ENCODE results near the gene PTCD1. TPM values are rescaled to one million over a fixed set of nuclear protein-coding genes. Genes with fewer than 3 reads are reported as not detected.
A peak's percentile ranks its signal among the peaks of the same experiment; 100 is the strongest.

Gene PTCD1
- total RNA-seq: 5.7 TPM

- Histone ChIP-seq H3K36me3 (ENCODE audit: control insufficient read depth in 3 of 3, insufficient read depth in 3 of 3, low read length in 3 of 3) (peaks cover 10 to 19% (median 15%) of the 10 kb centered on the region in 3 donors), H3K27ac (ENCODE audit: low read depth, low read length) (peak within 1 kb of the TSS; percentile 91), H3K4me3 (ENCODE audit: low read length in 3 of 3) (peak within 1 kb of the TSS; percentile 91 to 96 (median 95)), H3K27me3 (ENCODE audit: control insufficient read depth in 3 of 3, insufficient read depth in 3 of 3, low read length in 3 of 3) (no peaks in the 10 kb centered on the region), H3K4me1 (ENCODE audit: control insufficient read depth in 3 of 3, insufficient read depth in 3 of 3, low read length in 3 of 3) (peaks cover 24 to 33% (median 27%) of the 10 kb centered on the region in 3 donors), H3K9ac (ENCODE audit: low read depth in 1 of 3, low read length in 3 of 3) (peak within 1 kb of the TSS; percentile 95 to 98 (median 97)), H3K9me3 (ENCODE audit: control insufficient read depth in 3 of 3, low read length in 3 of 3) (no peaks in the 10 kb centered on the region)
These were observed at the start of gene PTCD1, which contains the start of gene CPSF4 for GRCh38 chr7:99438573-99439480. Gene PTCD1, minus strand, starts transcription at chr7:99438798. Its CDS starts 3,556 bp downstream, at chr7:99435242. Gene CPSF4, plus strand, starts transcription at chr7:99438943. Its CDS starts 140 bp downstream, at chr7:99439083.

GRCh38 chr7:99485094-99485493 is 46.5 kb upstream of the PTCD1 start:
- peaks cover 8 to 23% (median 10%) of the 10 kb centered on the region in 3 donors for H3K36me3 ChIP-seq (ENCODE audit: control insufficient read depth in 3 of 3, insufficient read depth in 3 of 3, low read length in 3 of 3)

GRCh38 chr7:99478464-99479440 is 40.2 kb upstream of the PTCD1 start:
- Histone ChIP-seq H3K36me3 (ENCODE audit: control insufficient read depth in 3 of 3, insufficient read depth in 3 of 3, low read length in 3 of 3) (peaks cover 0 to 16% (median 13%) of the 10 kb centered on the region in 3 donors), H3K4me1 (ENCODE audit: control insufficient read depth in 3 of 3, insufficient read depth in 3 of 3, low read length in 3 of 3) (peaks cover 3 to 8% (median 5%) of the 10 kb centered on the region in 3 donors), H3K4me3 (ENCODE audit: low read length in 3 of 3) (peak overlapping the region in 1 of 3 donors; percentile 22), H3K27me3 (ENCODE audit: control insufficient read depth in 3 of 3, insufficient read depth in 3 of 3, low read length in 3 of 3) (no peaks in the 10 kb centered on the region), H3K9ac (ENCODE audit: low read depth in 1 of 3, low read length in 3 of 3) (peak overlapping the region in 2 of 3 donors; percentile 10 to 25), H3K9me3 (ENCODE audit: control insufficient read depth in 3 of 3, low read length in 3 of 3) (no peaks in the 10 kb centered on the region), H3K27ac (ENCODE audit: low read depth, low read length) (peak overlapping the region; percentile 40)

More at GRCh38 chr7:99485094-99485493, 46.5 kb upstream of the PTCD1 start:
- Histone ChIP-seq H3K27ac (ENCODE audit: low read depth, low read length) (no peak overlapping the region), H3K4me1 (ENCODE audit: control insufficient read depth in 3 of 3, insufficient read depth in 3 of 3, low read length in 3 of 3) (no peaks in the 10 kb centered on the region), H3K4me3 (ENCODE audit: low read length in 3 of 3) (no peak overlapping the region), H3K27me3 (ENCODE audit: control insufficient read depth in 3 of 3, insufficient read depth in 3 of 3, low read length in 3 of 3) (no peaks in the 10 kb centered on the region), H3K9ac (ENCODE audit: low read depth in 1 of 3, low read length in 3 of 3) (no peak overlapping the region), H3K9me3 (ENCODE audit: control insufficient read depth in 3 of 3, low read length in 3 of 3) (no peaks in the 10 kb centered on the region)

GRCh38 chr7:99476107-99476506 is 37.5 kb upstream of the PTCD1 start:
- no peaks in the 10 kb centered on the region for H3K27me3 ChIP-seq (ENCODE audit: control insufficient read depth in 3 of 3, insufficient read depth in 3 of 3, low read length in 3 of 3)
- no peak overlapping the region for H3K9ac ChIP-seq (ENCODE audit: low read depth in 1 of 3, low read length in 3 of 3)
- peaks cover 10 to 12% (median 12%) of the 10 kb centered on the region in 3 donors for H3K4me1 ChIP-seq (ENCODE audit: control insufficient read depth in 3 of 3, insufficient read depth in 3 of 3, low read length in 3 of 3)
- H3K36me3 ChIP-seq (ENCODE audit: control insufficient read depth in 3 of 3, insufficient read depth in 3 of 3, low read length in 3 of 3): peaks cover 0 to 13% (median 11%) of the 10 kb centered on the region in 3 donors
- no peak overlapping the region for H3K4me3 ChIP-seq (ENCODE audit: low read length in 3 of 3)
- H3K9me3 ChIP-seq (ENCODE audit: control insufficient read depth in 3 of 3, low read length in 3 of 3): no peaks in the 10 kb centered on the region
- no peak overlapping the region for H3K27ac ChIP-seq (ENCODE audit: low read depth, low read length)

- peaks cover 4 to 12% (median 7%) of the 10 kb centered on the region in 3 donors for H3K4me1 ChIP-seq (ENCODE audit: control insufficient read depth in 3 of 3, insufficient read depth in 3 of 3, low read length in 3 of 3)
These were observed 34.7 kb upstream of the PTCD1 start for GRCh38 chr7:99473315-99473596.

GRCh38 chr7:99472561-99473314 is 34.1 kb upstream of the PTCD1 start, which contains the start of gene ZNF789:
Gene ZNF789, plus strand, starts transcription at chr7:99472890. Its CDS starts 3,567 bp downstream, at chr7:99476457.
- H3K36me3 ChIP-seq (ENCODE audit: control insufficient read depth in 3 of 3, insufficient read depth in 3 of 3, low read length in 3 of 3): peaks cover 0 to 6% (median 0%) of the 10 kb centered on the region in 3 donors
- peak within 1 kb of the TSS; percentile 85 to 90 (median 87) for H3K4me3 ChIP-seq (ENCODE audit: low read length in 3 of 3)

More at GRCh38 chr7:99473315-99473596, 34.7 kb upstream of the PTCD1 start:
- H3K27ac ChIP-seq (ENCODE audit: low read depth, low read length): peak overlapping the region; percentile 87
- no peaks in the 10 kb centered on the region for H3K9me3 ChIP-seq (ENCODE audit: control insufficient read depth in 3 of 3, low read length in 3 of 3)
- no peaks in the 10 kb centered on the region for H3K27me3 ChIP-seq (ENCODE audit: control insufficient read depth in 3 of 3, insufficient read depth in 3 of 3, low read length in 3 of 3)
- H3K9ac ChIP-seq (ENCODE audit: low read depth in 1 of 3, low read length in 3 of 3): peak overlapping the region; percentile 87 to 89 (median 88)
- H3K36me3 ChIP-seq (ENCODE audit: control insufficient read depth in 3 of 3, insufficient read depth in 3 of 3, low read length in 3 of 3): peaks cover 0 to 6% (median under 1%) of the 10 kb centered on the region in 3 donors
- H3K4me3 ChIP-seq (ENCODE audit: low read length in 3 of 3): peak overlapping the region; percentile 82 to 90 (median 87)

GRCh38 chr7:99469381-99470065 is 30.9 kb upstream of the PTCD1 start:
- Histone ChIP-seq H3K4me3 (ENCODE audit: low read length in 3 of 3) (no peak overlapping the region), H3K27me3 (ENCODE audit: control insufficient read depth in 3 of 3, insufficient read depth in 3 of 3, low read length in 3 of 3) (no peaks in the 10 kb centered on the region), H3K27ac (ENCODE audit: low read depth, low read length) (peak overlapping the region; percentile 40), H3K36me3 (ENCODE audit: control insufficient read depth in 3 of 3, insufficient read depth in 3 of 3, low read length in 3 of 3) (no peaks in the 10 kb centered on the region), H3K9me3 (ENCODE audit: control insufficient read depth in 3 of 3, low read length in 3 of 3) (no peaks in the 10 kb centered on the region), H3K4me1 (ENCODE audit: control insufficient read depth in 3 of 3, insufficient read depth in 3 of 3, low read length in 3 of 3) (peaks cover 14 to 26% (median 17%) of the 10 kb centered on the region in 3 donors), H3K9ac (ENCODE audit: low read depth in 1 of 3, low read length in 3 of 3) (no peak overlapping the region)

More at GRCh38 chr7:99472561-99473314, 34.1 kb upstream of the PTCD1 start, which contains the start of gene ZNF789:
- Histone ChIP-seq H3K4me1 (ENCODE audit: control insufficient read depth in 3 of 3, insufficient read depth in 3 of 3, low read length in 3 of 3) (peaks cover 4 to 9% (median 7%) of the 10 kb centered on the region in 3 donors), H3K27ac (ENCODE audit: low read depth, low read length) (peak within 1 kb of the TSS; percentile 87), H3K27me3 (ENCODE audit: control insufficient read depth in 3 of 3, insufficient read depth in 3 of 3, low read length in 3 of 3) (no peaks in the 10 kb centered on the region), H3K9me3 (ENCODE audit: control insufficient read depth in 3 of 3, low read length in 3 of 3) (no peaks in the 10 kb centered on the region), H3K9ac (ENCODE audit: low read depth in 1 of 3, low read length in 3 of 3) (peak within 1 kb of the TSS; percentile 87 to 89 (median 88))

- no peaks in the 10 kb centered on the region for H3K27me3 ChIP-seq (ENCODE audit: control insufficient read depth in 3 of 3, insufficient read depth in 3 of 3, low read length in 3 of 3)
- H3K27ac ChIP-seq (ENCODE audit: low read depth, low read length): no peak overlapping the region
- H3K36me3 ChIP-seq (ENCODE audit: control insufficient read depth in 3 of 3, insufficient read depth in 3 of 3, low read length in 3 of 3): peaks cover 4 to 5% (median 4%) of the 10 kb centered on the region in 3 donors
- H3K4me1 ChIP-seq (ENCODE audit: control insufficient read depth in 3 of 3, insufficient read depth in 3 of 3, low read length in 3 of 3): peaks cover 20 to 28% (median 20%) of the 10 kb centered on the region in 3 donors
- no peak overlapping the region for H3K9ac ChIP-seq (ENCODE audit: low read depth in 1 of 3, low read length in 3 of 3)
- no peak overlapping the region for H3K4me3 ChIP-seq (ENCODE audit: low read length in 3 of 3)
- H3K9me3 ChIP-seq (ENCODE audit: control insufficient read depth in 3 of 3, low read length in 3 of 3): no peaks in the 10 kb centered on the region
These were observed 29.8 kb upstream of the PTCD1 start for GRCh38 chr7:99468336-99468918.
